Activated CD8-positive, alpha-beta memory T cell treated with anti-CD3 and anti-CD28 coated beads, Interleukin-2, amount 50 U/mL, for 4 hours (primary cell): Measurements from ENCODE around the gene SEMA5A.

Experiments
- DNase-seq: peaks from one replicate; pipeline ENCODE4 v3.0.0-alpha.2; 2020

SEMA5A gene

DNA sequence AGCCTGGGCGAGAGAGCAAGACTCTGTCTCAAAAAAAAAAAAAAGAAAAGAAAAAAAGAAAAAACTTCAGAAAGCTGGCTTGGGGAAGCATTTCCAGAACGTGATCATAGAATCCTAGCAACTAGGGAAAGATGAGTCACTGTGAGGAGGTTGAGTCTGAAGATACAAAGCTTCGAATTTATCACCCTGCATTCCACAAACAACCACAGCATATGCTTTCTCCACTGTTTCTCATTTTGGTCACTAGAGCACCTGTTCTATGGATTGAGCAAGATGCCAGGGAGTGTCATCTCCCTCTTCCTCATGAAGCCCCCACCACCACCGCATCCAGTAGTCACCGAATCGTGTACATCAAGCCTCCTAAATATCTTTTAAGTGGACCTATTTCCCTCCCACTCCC, 37.9 kb downstream of the SEMA5A start:
- no peak for DNase-seq

DNA sequence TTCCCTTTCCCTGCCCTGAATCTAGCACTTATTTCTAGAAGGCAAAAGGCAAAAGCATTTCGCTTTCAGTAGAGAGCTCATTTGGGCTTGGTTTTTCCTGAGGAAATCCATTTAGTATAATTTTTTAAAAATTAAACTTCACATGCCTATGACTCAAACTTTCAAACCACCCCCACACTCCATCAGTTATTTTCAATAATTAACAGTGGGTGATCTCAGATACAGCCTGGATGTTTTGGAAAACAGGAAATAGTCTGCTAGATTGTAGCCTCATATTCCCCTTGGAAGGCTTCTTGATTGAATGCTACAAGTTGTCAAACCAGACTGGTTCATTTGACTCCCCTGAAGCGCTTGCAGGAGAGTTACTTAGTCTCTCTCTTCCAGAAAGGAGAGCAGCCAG, 40.6 kb downstream of the SEMA5A start:
- DNase-seq = no peak

- no peak for DNase-seq
These were observed 43.0 kb downstream of the SEMA5A start for GRCh38 chr5:9502864-9503263.

DNA sequence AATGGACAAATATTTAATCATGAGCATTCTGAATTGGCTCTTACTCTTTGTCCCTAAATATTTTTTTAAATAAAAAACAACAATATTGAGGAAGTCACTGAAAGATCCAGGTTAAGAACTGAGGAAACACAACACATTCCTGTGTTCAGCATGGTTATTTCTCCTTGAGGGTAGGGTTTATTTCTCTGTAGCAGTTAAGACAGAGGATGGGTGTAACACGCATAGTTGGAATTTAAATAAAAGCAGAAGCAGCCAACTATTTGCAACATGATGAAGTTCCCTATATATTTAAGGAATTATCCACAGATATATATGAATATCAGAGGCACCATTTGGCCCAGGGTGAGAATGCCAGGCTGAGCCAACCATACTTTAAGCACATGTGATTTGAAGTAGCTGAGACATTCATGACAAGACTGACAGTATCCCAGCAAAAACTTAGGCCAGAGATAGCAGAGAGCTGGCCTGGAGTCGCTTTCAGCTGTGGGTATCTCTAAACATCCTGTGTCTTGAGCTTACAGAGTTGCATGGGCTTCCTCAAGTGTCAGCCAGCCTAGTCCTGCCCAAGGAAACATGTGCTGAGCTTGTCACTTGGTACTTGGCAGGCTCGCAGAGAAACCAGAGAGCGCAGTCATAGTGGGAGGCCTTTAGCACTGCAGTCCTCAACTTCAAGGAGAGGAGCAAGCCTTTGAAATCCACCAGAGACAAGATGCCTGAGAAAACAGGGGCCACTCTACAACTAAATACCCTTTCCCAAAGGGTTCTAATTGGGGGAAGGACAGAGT, 43.6 kb downstream of the SEMA5A start:
- DNase-seq = no peak

- no peak for DNase-seq
These were observed 45.2 kb downstream of the SEMA5A start for GRCh38 chr5:9500625-9501024.

DNA sequence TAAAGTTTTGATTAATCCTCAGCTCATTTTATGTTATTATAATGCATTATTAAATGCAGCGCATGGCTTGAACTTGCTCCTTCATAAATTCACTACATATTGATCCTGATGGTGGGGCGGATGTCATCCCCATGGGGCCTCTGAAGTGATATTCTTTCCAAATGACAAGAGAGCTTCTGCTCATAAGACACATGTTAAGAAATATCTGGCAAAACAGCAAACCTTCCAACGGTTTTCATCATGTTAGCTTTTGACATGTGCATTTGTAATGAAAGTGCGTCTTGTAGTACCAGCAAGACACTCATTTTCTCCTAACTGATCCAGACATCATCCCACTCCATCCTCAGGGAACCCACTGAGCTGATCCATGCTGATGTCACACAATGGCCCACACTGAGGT, 45.7 kb downstream of the SEMA5A start:
- no peak for DNase-seq

DNA sequence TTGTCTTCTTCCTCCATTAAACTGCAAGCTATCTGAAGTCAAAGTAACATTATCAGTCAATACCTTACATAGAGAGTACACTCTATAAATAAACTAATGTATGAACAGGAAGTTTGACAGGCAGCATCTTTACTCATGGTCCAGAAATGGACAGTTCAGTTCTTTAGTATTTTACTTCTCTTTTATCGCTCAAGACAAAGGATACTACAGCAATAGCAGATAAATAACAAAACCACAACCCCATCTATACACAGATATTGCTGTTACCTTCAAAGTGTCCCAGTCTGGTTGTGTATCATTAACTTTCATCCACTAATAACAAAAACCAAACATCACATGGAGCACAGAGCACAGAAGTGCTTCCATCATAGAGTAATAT, 46.4 kb downstream of the SEMA5A start:
- no peak for DNase-seq

- DNase-seq = no peak
These were observed 47.1 kb downstream of the SEMA5A start for GRCh38 chr5:9498541-9499497.

- DNase-seq = no peak
These were observed 48.5 kb downstream of the SEMA5A start for GRCh38 chr5:9497347-9497746.

GRCh38 chr5:9496801-9497200, 49.1 kb downstream of the SEMA5A start:
- no peak for DNase-seq

GRCh38 chr5:9495121-9495520, 50.8 kb downstream of the SEMA5A start:
- no peak for DNase-seq

DNA sequence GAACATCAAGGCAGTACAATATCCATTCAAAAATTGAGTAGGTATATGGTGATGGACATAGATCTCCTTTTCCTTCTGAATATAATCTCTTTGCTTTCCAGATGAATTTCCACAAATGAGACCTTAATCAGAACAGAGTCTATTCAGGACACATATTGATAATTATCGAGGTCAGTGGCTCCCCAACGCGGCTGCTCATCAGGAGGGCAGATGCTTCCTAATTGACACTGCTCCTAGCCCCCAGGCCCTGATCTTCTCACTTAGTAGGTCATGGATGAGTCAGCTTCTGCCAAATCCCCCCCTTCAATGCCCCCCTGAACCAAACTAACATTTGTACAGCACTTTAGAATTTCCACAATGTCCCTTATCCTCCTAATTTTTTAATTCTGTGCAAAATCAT, 51.6 kb downstream of the SEMA5A start:
- DNase-seq = no peak

GRCh38 chr5:9490494-9491097, 55.3 kb downstream of the SEMA5A start:
- no peak for DNase-seq

GRCh38 chr5:9483779-9484178, 62.1 kb downstream of the SEMA5A start:
- no peak for DNase-seq

DNA sequence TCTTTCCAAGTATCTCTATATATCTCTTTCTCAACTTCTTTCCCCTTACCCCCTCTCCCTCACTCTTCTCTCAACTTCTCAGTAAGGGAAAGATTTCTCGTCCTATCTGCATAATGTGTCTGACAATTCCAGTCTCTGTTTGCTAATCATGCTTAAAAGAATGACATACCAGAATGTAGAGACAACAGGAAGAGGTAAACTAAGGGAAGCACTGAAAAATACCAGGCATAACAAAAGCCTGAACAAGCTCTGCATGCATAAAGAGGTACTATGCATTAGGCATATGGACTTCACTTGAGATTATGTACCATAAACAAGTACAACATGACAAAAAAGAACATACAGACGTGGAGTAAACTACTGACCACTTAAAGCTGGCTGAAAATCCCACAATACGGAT, 62.6 kb downstream of the SEMA5A start:
- no peak for DNase-seq

- no peak for DNase-seq
These were observed 63.5 kb downstream of the SEMA5A start for GRCh38 chr5:9482381-9482780.

GRCh38 chr5:9480499-9480898, 65.4 kb downstream of the SEMA5A start:
- DNase-seq = no peak

DNA sequence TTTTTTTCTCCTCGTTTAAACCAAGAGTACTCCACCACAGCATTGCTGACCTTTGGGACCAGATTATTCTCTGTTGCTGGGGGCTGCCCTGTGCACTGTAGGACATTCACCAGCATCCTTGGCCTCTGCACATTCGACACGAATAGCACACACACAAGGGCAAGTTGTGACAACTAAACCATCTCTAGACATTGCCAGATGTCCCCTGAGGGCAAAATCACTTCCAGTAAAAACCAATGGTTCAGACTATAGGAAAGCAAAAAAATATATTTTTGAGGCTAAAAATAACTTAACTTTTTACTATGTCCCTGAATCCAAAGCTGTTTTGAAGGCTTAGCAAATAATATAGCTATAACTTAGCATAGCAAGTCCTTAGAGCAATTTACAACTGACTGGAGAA, 65.9 kb downstream of the SEMA5A start:
- DNase-seq = no peak

DNA sequence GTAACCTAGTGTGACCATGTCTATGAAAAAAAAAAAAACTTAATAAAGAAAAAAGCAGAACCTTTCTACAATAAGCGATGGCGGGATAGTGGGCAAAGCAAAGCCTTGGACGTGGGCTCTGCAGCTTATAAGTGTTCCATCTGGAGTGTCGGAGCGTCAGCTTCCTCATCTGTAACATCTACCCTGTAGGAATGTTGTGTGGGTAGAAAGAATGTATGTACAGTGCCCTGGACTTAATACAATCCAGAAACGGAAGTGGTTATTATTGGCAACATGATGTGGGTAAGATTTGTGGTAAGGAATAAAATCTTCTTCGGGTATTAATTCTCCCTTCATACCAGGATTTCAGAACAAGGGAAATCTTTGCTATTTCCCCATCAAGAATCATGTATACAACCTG, 66.5 kb downstream of the SEMA5A start:
- DNase-seq = no peak

DNA sequence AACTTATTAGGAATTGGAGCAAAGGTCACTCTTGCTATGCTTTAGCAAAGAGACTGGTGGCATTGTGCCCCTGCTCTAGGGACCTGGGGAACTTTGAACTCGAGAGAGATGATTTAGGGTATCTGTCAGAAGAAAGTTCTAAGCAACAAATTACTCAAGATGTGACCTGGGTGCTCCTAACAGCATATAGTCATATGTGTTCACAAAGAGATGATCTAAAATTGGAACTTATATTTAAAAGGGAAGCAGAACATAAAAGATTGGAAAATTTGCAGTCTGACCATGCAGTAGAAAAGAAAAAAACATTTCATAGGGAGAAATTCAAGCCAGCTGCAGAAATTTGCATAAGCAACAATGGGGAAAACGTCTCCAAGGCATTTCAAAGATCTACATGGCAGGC, 68.3 kb downstream of the SEMA5A start:
- no peak for DNase-seq

- DNase-seq = no peak
These were observed 71.5 kb downstream of the SEMA5A start for GRCh38 chr5:9474219-9475002.

DNA sequence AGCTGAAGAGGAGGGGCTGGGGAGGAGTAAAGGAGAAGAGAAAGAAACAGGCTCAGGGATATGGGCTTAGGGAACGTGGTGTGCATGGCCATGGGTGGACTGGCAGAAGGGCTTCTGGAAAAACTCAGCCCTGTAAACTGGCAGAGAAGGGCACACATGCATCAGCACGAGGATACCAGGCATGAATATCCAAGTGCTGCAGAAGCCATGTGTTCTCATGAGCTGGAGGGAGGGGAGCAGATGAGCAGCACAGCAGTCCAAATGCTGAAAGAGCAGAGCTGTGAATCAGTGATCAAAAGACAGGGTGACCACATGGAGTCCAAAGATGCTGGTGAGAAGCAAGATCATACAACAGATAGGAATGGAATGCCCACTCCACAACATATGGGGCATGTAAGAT, 72.3 kb downstream of the SEMA5A start:
- no peak for DNase-seq

DNA sequence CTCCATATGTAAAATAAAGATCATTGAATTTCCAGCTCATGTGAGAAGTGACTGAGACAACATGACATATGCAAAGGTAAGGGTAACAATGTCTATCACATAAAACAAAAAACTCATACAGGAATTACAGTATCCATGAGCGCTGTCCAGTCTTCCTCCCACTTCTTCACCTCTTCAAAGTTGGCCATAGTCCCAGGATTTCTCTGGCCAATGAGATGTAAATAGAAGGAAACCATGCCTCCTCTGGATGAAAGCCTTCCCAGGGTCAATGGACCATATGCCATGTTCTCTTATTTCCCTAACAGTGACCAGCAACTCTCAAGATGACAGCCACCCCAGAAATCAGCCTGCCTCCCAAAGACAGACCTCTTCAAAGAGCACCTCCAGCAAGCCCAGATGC, 75.5 kb downstream of the SEMA5A start:
- DNase-seq = no peak
